GM20000 (cell line): ENCODE measurements around the gene HAPLN2.

Experiments
- DNase-seq: peaks from one replicate; pipeline ENCODE4 v3.0.0; 2012; ENCODE audit warnings: low spot score
- CTCF ChIP-seq: IDR thresholded peaks from 2 replicates; pipeline ENCODE4 v1.5.1; 2012; ENCODE audit warnings: mild to moderate bottlenecking, control low read depth; ENCODE audit errors: extremely low read depth, missing control alignments

Gene HAPLN2

GRCh38 chr1:156662005-156662799 lies 43.0 kb downstream of the HAPLN2 start:
- TF ChIP-seq CTCF, result no peak
- DNase-seq, result no peak

- TF ChIP-seq CTCF, result no peak
- no peak for DNase-seq
Measured at GRCh38 chr1:156662800-156663055, 43.5 kb downstream of the HAPLN2 start.

DNA sequence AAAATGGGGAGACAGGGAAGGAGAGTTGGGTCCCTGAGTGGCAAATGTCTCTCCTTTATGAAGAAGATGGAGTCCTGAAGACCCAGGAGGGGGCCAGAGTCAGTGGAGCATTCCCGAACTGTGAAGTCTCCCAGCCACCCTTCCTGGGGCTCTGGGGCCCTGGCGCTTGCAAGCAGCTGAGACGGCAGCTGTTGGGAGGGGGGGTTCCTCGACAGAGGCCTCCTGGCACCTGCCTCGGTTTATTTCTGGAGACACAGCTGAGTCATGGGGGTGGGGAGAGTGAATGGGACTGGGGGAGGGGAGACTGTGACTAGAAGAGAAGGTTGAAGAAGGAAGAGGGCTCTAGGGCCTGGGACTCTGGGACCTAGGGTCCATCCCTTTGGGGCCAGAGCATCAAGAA lies 44.0 kb downstream of the HAPLN2 start:
- DNase-seq, result no peak
- no peak for TF ChIP-seq CTCF

- DNase-seq, result no peak
- no peak for TF ChIP-seq CTCF
Measured at GRCh38 chr1:156664046-156664766, 45.0 kb downstream of the HAPLN2 start.

DNA sequence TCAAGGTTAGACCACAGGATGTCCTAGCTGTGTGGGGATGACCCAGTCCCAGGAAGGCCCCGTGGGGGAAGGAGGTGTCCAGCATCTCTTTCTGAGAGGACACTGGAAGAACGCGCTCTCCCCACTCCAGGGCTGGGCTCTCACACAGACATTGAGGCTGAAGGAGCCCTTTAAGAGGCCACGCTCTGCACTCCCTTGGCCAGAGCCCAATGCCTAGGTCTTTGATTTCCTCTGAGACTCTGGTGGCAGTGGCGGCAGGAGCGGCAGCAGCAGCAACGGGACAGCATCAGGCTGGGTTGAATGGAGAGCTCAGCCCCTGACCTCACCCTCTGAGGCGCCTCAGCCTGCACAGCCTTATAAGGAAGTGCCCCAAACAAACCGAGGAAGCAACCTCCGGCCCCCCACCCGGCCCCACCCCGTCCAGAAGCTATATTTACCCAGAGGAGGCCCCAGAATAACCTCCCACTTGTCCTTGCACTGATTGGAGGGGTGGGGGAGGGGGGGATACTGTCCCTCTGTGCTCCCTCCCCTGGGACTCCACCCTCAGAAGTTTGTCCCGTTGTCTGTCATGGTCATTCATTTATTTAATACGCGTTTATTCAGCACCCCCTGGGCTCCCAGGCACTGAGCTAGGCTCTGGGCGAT lies 45.7 kb downstream of the HAPLN2 start:
- peak; percentile 79 for DNase-seq
- no peak for TF ChIP-seq CTCF

DNA sequence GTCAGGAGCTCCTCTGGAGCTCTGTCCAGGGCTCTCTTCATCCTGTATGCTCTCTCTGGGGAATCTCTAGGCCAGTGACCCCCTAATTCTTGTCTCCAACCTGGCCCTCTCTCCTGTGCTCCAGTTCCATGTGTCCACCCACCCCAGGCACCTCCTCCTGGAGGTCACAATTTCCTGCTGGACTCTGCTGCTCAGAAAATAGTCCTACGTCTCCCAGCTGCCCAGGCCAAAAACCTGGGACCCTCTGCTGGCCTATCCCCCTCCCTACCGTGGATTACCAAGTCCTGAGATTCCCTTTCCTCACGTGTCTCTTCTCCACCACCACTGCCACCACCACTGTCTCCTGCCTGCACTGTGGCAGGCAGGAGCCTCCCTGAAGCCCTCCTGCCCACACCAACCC lies 46.3 kb downstream of the HAPLN2 start:
- DNase-seq, result no peak
- TF ChIP-seq CTCF, result no peak
